Epithelial cell of proximal tubule (primary cell): ENCODE measurements around the gene PPP1R1B. TPM values are rescaled to one million over a fixed set of nuclear protein-coding genes. Genes with fewer than 3 reads are reported as not detected.

Source experiments
- DNase-seq: peaks from one replicate; pipeline ENCODE4 v3.0.0-alpha.2; 2011; ENCODE audit warnings: low read depth
- H3K4me3 ChIP-seq: 2 replicates; pipeline ENCODE4 v1.5.1; 2011; ENCODE audit warnings: low read depth, mild to moderate bottlenecking, low read length
- total RNA-seq: library from RNA; depleted of rRNA; stranded (reverse); fragments of >200 nt; gene quantifications from 2 replicates; pipeline ENCODE4 v1.2.3, GENCODE V29; 2015
- TF ChIP-seq, protein P1 (sequence below): conservative IDR thresholded peaks from 2 replicates; pipeline ENCODE4 v1.5.1; 2012; ENCODE audit warnings: low read depth, mild to moderate bottlenecking, low read length

PPP1R1B gene
- total RNA-seq, 1 donor from 2014 or later: not detected

DNA sequence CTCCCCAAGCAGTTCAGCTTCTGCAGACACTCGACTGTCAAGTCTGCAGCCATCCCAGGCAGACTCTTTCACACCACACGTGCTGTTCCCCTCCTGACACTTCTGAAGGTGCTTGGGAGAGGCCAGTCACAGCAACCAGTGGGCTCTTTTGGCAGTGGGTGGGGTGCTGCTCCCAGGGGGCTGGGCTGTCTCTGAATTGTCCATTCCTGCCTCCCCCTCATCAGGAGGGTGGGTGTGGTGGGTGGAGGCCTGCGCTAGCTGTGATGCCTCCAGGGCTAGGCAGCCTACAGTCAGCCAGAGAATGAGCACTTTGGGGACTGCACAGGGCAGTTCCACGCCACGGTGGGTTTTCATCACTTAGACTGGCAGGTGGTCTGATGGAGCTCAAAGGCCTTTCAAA, 20.5 kb downstream of the PPP1R1B start:
- no peak overlapping the region for H3K4me3 ChIP-seq
- no peak for DNase-seq
- TF ChIP-seq, protein P1, sequence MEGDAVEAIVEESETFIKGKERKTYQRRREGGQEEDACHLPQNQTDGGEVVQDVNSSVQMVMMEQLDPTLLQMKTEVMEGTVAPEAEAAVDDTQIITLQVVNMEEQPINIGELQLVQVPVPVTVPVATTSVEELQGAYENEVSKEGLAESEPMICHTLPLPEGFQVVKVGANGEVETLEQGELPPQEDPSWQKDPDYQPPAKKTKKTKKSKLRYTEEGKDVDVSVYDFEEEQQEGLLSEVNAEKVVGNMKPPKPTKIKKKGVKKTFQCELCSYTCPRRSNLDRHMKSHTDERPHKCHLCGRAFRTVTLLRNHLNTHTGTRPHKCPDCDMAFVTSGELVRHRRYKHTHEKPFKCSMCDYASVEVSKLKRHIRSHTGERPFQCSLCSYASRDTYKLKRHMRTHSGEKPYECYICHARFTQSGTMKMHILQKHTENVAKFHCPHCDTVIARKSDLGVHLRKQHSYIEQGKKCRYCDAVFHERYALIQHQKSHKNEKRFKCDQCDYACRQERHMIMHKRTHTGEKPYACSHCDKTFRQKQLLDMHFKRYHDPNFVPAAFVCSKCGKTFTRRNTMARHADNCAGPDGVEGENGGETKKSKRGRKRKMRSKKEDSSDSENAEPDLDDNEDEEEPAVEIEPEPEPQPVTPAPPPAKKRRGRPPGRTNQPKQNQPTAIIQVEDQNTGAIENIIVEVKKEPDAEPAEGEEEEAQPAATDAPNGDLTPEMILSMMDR: no peak

DNA sequence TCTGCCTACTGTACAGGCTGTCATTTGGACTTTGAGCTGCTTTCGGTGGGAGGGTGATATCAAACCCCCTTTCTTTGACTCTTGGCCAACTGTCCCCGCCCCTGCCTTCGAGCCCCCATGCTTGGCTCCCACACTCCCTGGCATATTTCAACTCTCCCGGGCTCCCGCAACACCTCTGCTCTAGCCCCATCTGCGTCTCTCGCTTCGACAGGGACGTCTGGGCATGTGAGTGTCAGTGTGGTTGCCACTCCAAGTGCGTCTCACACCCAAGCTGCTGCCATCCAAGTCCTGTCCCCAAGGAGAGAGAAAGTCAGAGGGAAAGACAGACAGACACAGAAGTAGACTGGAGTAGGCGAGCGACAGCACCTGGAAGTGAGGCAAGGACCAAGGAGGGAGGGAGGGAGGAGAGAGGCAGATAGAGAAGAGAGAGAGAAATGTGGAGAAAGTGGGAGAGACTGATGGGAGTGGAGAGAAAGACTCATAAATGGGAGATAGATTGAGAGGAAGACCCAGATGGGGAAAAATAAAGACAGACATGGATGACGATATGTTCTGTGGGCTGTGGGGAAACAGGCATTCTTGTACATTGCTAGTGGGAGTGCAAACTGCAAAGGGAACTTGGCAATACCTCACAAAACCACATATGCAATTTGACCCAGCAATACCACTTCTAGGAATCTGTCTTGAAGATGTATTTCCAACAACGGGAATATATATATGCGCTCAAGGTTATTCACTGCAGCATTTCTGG, 22.0 kb downstream of the PPP1R1B start:
- TF ChIP-seq, protein P1: no peak
- DNase-seq: no peak
- H3K4me3 ChIP-seq: no peak overlapping the region

DNA sequence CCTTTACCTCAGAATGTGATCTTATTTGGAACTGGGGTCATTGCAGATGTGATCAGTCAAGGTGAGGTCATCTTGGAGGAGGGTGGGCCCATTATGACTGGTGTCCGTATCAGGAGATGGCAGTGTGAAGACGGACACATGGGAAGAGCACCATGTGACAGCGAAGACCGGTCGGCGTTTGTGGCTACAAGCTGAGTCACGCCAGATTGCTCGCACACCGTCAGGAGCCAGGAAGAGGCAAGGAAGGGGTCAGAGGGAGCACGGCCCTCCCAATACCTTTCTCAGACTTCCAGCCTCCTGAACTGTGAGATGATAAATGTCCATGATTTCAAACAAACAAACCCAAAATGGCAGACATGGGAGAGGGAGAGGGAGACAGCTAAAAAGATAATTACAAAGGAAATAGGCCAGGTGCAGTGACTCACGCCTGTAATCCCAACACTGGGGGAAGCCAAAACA, 23.4 kb downstream of the PPP1R1B start:
- TF ChIP-seq, protein P1: no peak
- H3K4me3 ChIP-seq: no peak overlapping the region
- no peak for DNase-seq

DNA sequence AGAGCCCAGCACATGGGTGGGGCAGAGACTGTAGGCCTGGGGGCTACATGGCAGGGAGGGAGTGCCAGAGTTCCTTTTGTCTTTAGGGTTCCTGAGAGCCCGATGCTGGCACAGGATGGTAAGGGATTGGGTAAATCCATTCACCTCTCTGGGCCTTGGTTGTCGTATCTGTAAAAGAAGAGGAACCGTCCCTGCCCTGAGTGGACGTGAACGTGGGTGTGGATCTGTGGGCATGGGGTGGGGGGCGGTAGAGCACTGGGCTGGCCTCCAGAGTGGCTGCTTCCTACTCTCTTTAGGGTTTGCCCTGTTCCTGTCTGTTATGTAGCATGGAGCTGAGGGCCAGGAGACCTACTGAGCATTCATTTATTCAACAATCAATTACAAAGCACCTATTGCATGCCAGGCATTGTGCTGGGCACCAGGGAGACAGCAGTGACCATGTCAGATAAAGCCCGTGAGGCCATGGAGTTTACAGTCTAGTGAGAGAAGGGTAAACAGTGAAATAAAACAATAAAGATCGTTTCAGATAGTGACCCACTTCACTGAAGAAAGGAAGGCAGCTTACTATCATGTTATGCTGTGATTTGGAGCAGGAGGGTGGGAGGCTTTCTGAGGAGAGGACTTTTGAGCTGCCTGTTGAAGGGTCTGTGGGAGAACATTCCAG, 25.3 kb downstream of the PPP1R1B start:
- TF ChIP-seq, protein P1: no peak
- no peak for DNase-seq
- H3K4me3 ChIP-seq: no peak overlapping the region

GRCh38 chr17:39652587-39653315, 26.0 kb downstream of the PPP1R1B start:
- TF ChIP-seq, protein P1: no peak
- DNase-seq: no peak
- H3K4me3 ChIP-seq: no peak overlapping the region

- H3K4me3 ChIP-seq: no peak overlapping the region
- TF ChIP-seq, protein P1: no peak
- DNase-seq: no peak
Measured at GRCh38 chr17:39653316-39653661, 26.5 kb downstream of the PPP1R1B start.
